Left colon (tissue), 2 donors: Measurements from ENCODE around the gene P3R3URF. TPM values are rescaled to one million over a fixed set of nuclear protein-coding genes. Genes with fewer than 3 reads are reported as not detected.

ENCODE experiments used
- ATAC-seq: fragments of 200-7000 bp; cut with Tn5 transposase; one replicate; pipeline ENCODE4 v1.9.1; 2020; ENCODE audit warnings: mild to moderate bottlenecking, moderate library complexity
- DNase-seq, 2 donors: peaks; one replicate each; pipeline ENCODE4 v3.0.0-alpha.2; 2020
- intact Hi-C, 2 donors: fragments of 100-400 bp; cut with DNase I in 1 of 2; cut with micrococcal nuclease in 1 of 2; formaldehyde crosslinking; loops; one replicate each; pipeline versions ENCODE4 v1.11.2 to v1.14.0; 2022; cut with DNase I, micrococcal nuclease
- total RNA-seq, 2 donors: library from RNA; stranded (reverse); fragmentation: NEBNext Ultra II Directional; extraction: Animal tissue kit (Norgen Biotek cat#: 25700); gene quantifications; one replicate each; pipeline ENCODE4 v1.2.1, GENCODE V29; 2021
- donor health status: DM: no; HTN: no; CAD: no.
- donor health status: DM: yes; HTN: yes; CAD: no.

The P3R3URF gene
- total RNA-seq, 2 donors from 2014 or later = not detected

- ATAC-seq = no peak
- no peak for DNase-seq
- intact Hi-C loops = no loop called here
These were observed 26.2 kb downstream of the P3R3URF start for GRCh38 chr1:46150085-46150484.

- intact Hi-C loops = no loop called here
- DNase-seq (no peak), ATAC-seq (no peak)
These were observed 28.0 kb downstream of the P3R3URF start for GRCh38 chr1:46148318-46148717.

GRCh38 chr1:46137916-46138315 lies 38.4 kb downstream of the P3R3URF start:
- DNase-seq (no peak), ATAC-seq (no peak)
- intact Hi-C loops = no loop called here

GRCh38 chr1:46136711-46137110 lies 39.6 kb downstream of the P3R3URF start:
- DNase-seq = no peak

GRCh38 chr1:46134660-46135331 lies 41.5 kb downstream of the P3R3URF start:
- no peak for DNase-seq
- intact Hi-C loops = no loop called here
- ATAC-seq = no peak

More at GRCh38 chr1:46136711-46137110, 39.6 kb downstream of the P3R3URF start:
- no peak for ATAC-seq
- intact Hi-C loops = no loop called here

GRCh38 chr1:46133781-46134350 lies 42.4 kb downstream of the P3R3URF start:
- DNase-seq = no peak
- no peak for ATAC-seq
- intact Hi-C loops = no loop called here

- intact Hi-C loops = no loop called here
- ATAC-seq = peak; percentile 48
- peak in 1 of 2 donors; percentile 71 for DNase-seq
These were observed 43.1 kb downstream of the P3R3URF start for GRCh38 chr1:46133181-46133658.

GRCh38 chr1:46132529-46133180 lies 43.6 kb downstream of the P3R3URF start, which contains the start of gene PIK3R3:
Gene PIK3R3, minus strand, starts transcription at chr1:46132629. Its CDS starts 677 bp downstream, at chr1:46131952.
- peak; percentile 95 to 98 for DNase-seq
- intact Hi-C loops = no loop called here
- ATAC-seq = peak; percentile 97

GRCh38 chr1:46131712-46132528 lies 44.4 kb downstream of the P3R3URF start:
- intact Hi-C loops = no loop called here
- ATAC-seq = peak; percentile 18
- DNase-seq = peak; percentile 41 to 59

- ATAC-seq (no peak), DNase-seq (no peak)
- intact Hi-C loops = no loop called here
These were observed 45.2 kb downstream of the P3R3URF start for GRCh38 chr1:46131093-46131492.

GRCh38 chr1:46130606-46131005 lies 45.7 kb downstream of the P3R3URF start:
- no peak for ATAC-seq
- no peak for DNase-seq
- intact Hi-C loops = no loop called here

- ATAC-seq (no peak), DNase-seq (no peak)
- intact Hi-C loops = no loop called here
These were observed 46.2 kb downstream of the P3R3URF start for GRCh38 chr1:46130121-46130520.

- ATAC-seq = no peak
- intact Hi-C loops = no loop called here
- DNase-seq = no peak
These were observed 47.9 kb downstream of the P3R3URF start for GRCh38 chr1:46128344-46128743.

Other genes with a start within 250 kb of the P3R3URF start
- 1 to 10 TPM; 7.8 to 9.3 TPM for gene PIK3R3, start 43.9 kb downstream of the P3R3URF start, total RNA-seq
- gene TSPAN1, start 1.4 kb downstream of the P3R3URF start, total RNA-seq = 1,000 to 10,000 TPM; 1,260 to 2,050 TPM
- 10 to 100 TPM; 27.3 to 31.9 TPM for gene POMGNT1, start 21.9 kb upstream of the P3R3URF start, total RNA-seq
- 1 to 10 TPM; 1.1 to 1.5 TPM for gene LURAP1, start 26.8 kb upstream of the P3R3URF start, total RNA-seq
- 1 to 10 TPM; 2.8 to 7.4 TPM for gene RAD54L, start 71.3 kb upstream of the P3R3URF start, total RNA-seq
- 10 to 100 TPM; 46.3 to 53.6 TPM for gene LRRC41, start 127.1 kb upstream of the P3R3URF start, total RNA-seq
- 100 to 1,000 TPM; 362 to 413 TPM for gene UQCRH, start 127.2 kb upstream of the P3R3URF start, total RNA-seq
- gene NSUN4, start 164.3 kb upstream of the P3R3URF start, total RNA-seq = 10 to 100 TPM; 16.8 to 22.1 TPM
- gene FAAH, start 217.8 kb upstream of the P3R3URF start, total RNA-seq = 10 to 100 TPM; 71.1 to 84.5 TPM